K562 (cell line): Measurements from ENCODE around the gene PPP4R3B. TPM values are rescaled to one million over a fixed set of nuclear protein-coding genes. Genes with fewer than 3 reads are reported as not detected.
A peak's percentile ranks its signal among the peaks of the same experiment; 100 is the strongest.

Source experiments
- AFF4 ChIP-seq: sonication (generic); formaldehyde crosslinking; IDR thresholded peaks from 2 replicates; pipeline ENCODE4 v1.8.0; 2023; ENCODE audit warnings: mild to moderate bottlenecking, missing genetic modification reagents
- ARID3B ChIP-seq: fragments of 250-450 bp; sonication (Bioruptor Pico); IDR thresholded peaks from 2 replicates; pipeline ENCODE4 v1.4.0; 2020; ENCODE audit warnings: borderline replicate concordance
- GTF2B ChIP-seq: IDR thresholded peaks from 2 replicates; pipeline ENCODE4 v1.6.1; 2011; ENCODE audit not compliant: insufficient read length; ENCODE audit errors: extremely low read depth
- MIER1 ChIP-seq: fragments of 450-650 bp; IDR thresholded peaks from 2 replicates; pipeline ENCODE4 v1.6.1; 2016; ENCODE audit warnings: antibody characterized with exemption, mild to moderate bottlenecking, low read depth
- PTBP1 ChIP-seq: fragments of 200-400 bp; formaldehyde crosslinking; IDR thresholded peaks from 2 replicates; pipeline ENCODE4 v1.6.1; 2017; ENCODE audit warnings: low read depth, low read length
- TFE3 ChIP-seq: fragments of 450-650 bp; formaldehyde crosslinking; IDR thresholded peaks from 2 replicates; pipeline ENCODE4 v1.4.0; 2020; ENCODE audit warnings: mild to moderate bottlenecking, mixed read lengths
- ZNF512 ChIP-seq: IDR thresholded peaks from 2 replicates; pipeline ENCODE4 v1.6.1; 2016; ENCODE audit warnings: missing genetic modification characterization, missing compliant biosample characterization
- ZNF766 ChIP-seq: fragments of 200-800 bp; sonication (Bioruptor generic); conservative IDR thresholded peaks from 2 replicates; pipeline ENCODE4 v1.6.1; 2016; ENCODE audit warnings: missing genetic modification characterization, missing compliant biosample characterization
- polyA plus RNA-seq, 8 experiments: library from polyadenylated mRNA; depleted of rRNA in 4 of 8; stranded (reverse) in 5 of 8; unstranded in 3 of 8; fragments of >200 nt; fragmentation: Nextera tagmentation in 2 of 8; fragmentation: Illumina TruSeq in 1 of 8; extraction: Ambion mirVana in 2 of 8; extraction: Trizol in 1 of 8; gene quantifications; 2 replicates each; pipeline versions ENCODE4 v1.2.1 to v1.2.3, GENCODE V29; 2011 to 2014; ENCODE audit warnings: inconsistent platforms in 1 of 8, missing spikeins in 1 of 8
- total RNA-seq, 7 experiments: library from RNA; depleted of rRNA in 6 of 7; stranded (reverse); fragments of >200 nt in 6 of 7; fragmentation: Illumina TruSeq in 2 of 7; extraction: Trizol in 2 of 7; gene quantifications; 2 replicates each; pipeline versions ENCODE4 v1.2.1 to v1.2.3, GENCODE V29; 2011 to 2021; ENCODE audit warnings: low replicate concordance in 1 of 7
- TF ChIP-seq, protein P1 (sequence below): sonication (generic); formaldehyde crosslinking; IDR thresholded peaks from 2 replicates; pipeline ENCODE4 v1.8.0; 2023; ENCODE audit warnings: missing genetic modification reagents, mild to moderate bottlenecking, borderline replicate concordance

The PPP4R3B gene
- total and polyA plus RNA-seq, 9 of the 15 experiments (the other 6 are each of a cell fraction or from before 2014, with no cell fraction given): 13.2 to 59.2 (median 41.9) TPM

DNA sequence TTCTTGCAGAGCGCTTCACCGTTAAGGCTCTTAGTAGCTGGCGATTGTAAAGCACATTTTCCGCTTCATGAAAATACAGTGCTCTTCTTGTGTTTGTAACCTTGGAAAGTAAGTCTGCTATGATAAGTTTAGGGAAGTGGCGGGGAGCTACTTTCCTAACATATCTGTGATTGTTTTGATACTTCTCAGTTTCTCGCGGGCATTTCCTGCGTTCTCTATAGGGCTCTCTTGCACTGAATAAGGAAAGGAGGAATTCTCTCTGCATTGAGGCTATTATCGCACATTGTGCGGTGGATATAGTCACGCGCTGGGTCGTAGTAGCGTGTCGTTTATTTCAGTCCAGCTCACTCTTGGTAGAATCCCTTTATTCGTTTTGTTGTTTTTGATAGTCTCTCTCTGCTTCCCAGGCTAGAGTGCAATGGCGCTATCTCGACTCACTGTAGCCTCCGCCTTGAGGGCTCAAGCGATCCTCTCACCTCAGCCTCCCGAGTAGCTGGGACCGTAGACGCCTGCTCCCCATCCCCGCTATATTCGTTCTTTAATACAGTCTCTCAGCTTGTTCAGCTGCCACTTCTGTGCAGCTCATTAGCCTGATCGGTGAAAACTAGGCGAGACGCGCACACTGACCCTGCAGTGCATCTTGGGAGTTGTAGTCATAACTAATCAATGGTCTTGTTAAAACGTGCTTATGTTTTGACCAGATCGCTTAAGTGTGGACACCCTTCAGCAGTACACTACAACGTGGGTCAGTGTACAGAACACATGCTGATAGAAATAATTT lies 1.0 kb upstream of the PPP4R3B start (continued):
- TF ChIP-seq GTF2B (no peak), ZNF766 (CRISPR knock-in tag) (peak; percentile 9; the same call in 1 of the 2 replicates), PTBP1 (no peak), MIER1 (no peak), AFF4 (CRISPR knock-in tag) (peak; percentile 43; the same call in 1 of the 2 replicates), ARID3B (CRISPR knock-in tag) (no peak), ZNF512 (peak; percentile 8; the same call in 1 of the 2 replicates), TFE3 (CRISPR knock-in tag) (no peak)
- TF ChIP-seq, protein P1, sequence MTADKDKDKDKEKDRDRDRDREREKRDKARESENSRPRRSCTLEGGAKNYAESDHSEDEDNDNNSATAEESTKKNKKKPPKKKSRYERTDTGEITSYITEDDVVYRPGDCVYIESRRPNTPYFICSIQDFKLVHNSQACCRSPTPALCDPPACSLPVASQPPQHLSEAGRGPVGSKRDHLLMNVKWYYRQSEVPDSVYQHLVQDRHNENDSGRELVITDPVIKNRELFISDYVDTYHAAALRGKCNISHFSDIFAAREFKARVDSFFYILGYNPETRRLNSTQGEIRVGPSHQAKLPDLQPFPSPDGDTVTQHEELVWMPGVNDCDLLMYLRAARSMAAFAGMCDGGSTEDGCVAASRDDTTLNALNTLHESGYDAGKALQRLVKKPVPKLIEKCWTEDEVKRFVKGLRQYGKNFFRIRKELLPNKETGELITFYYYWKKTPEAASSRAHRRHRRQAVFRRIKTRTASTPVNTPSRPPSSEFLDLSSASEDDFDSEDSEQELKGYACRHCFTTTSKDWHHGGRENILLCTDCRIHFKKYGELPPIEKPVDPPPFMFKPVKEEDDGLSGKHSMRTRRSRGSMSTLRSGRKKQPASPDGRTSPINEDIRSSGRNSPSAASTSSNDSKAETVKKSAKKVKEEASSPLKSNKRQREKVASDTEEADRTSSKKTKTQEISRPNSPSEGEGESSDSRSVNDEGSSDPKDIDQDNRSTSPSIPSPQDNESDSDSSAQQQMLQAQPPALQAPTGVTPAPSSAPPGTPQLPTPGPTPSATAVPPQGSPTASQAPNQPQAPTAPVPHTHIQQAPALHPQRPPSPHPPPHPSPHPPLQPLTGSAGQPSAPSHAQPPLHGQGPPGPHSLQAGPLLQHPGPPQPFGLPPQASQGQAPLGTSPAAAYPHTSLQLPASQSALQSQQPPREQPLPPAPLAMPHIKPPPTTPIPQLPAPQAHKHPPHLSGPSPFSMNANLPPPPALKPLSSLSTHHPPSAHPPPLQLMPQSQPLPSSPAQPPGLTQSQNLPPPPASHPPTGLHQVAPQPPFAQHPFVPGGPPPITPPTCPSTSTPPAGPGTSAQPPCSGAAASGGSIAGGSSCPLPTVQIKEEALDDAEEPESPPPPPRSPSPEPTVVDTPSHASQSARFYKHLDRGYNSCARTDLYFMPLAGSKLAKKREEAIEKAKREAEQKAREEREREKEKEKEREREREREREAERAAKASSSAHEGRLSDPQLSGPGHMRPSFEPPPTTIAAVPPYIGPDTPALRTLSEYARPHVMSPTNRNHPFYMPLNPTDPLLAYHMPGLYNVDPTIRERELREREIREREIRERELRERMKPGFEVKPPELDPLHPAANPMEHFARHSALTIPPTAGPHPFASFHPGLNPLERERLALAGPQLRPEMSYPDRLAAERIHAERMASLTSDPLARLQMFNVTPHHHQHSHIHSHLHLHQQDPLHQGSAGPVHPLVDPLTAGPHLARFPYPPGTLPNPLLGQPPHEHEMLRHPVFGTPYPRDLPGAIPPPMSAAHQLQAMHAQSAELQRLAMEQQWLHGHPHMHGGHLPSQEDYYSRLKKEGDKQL (CRISPR knock-in tag): no peak; the same call in 1 of the 2 replicates
